IMR-90 (cell line): ENCODE results near the gene TICAM1. TPM values are rescaled to one million over a fixed set of nuclear protein-coding genes. Genes with fewer than 3 reads are reported as not detected.

Experiments
- ATAC-seq: fragments of 200-7000 bp; cut with Tn5 transposase; 2 replicates; pipeline ENCODE4 v1.9.1; 2020; ENCODE audit warnings: low read depth, mild to moderate bottlenecking, moderate library complexity
- BruUV-seq: library from RNA; stranded (reverse); fragments of 400-500 nt; replicated peaks from 2 replicates; lab custom pipeline; 2021; lab: Mats Ljungman, UMichigan
- CTCF ChIA-PET: fragments of 300-600 bp; formaldehyde crosslinking; extraction: SDS; loops from one replicate; lab custom pipeline; 2021; ENCODE audit warnings: antibody characterized with exemption; lab: Yijun Ruan, JAX
- POLR2A ChIA-PET: fragments of 300-600 bp; sonication (Branson Sonifier 250); formaldehyde crosslinking; loops from one replicate; lab custom pipeline; 2022; ENCODE audit warnings: antibody characterized with exemption; ENCODE audit not compliant: unreplicated experiment; lab: Charles Lee
- DNase-seq: peaks from one replicate; pipeline ENCODE4 v3.0.0; 2013
- H2AFZ ChIP-seq: replicated peaks from 2 replicates; pipeline ENCODE3; 2013; ENCODE audit warnings: low read length, mild to moderate bottlenecking; ENCODE audit not compliant: poor library complexity
- H2AK5ac ChIP-seq: 2 replicates; pipeline ENCODE4 v1.6.1; 2013; ENCODE audit warnings: low read depth, low read length, inconsistent platforms
- H2AK9ac ChIP-seq: replicated peaks from 2 replicates; pipeline ENCODE3; 2013; ENCODE audit warnings: mild to moderate bottlenecking, low read depth, low read length, moderate library complexity; ENCODE audit not compliant: poor library complexity
- H2BK120ac ChIP-seq: 2 replicates; pipeline ENCODE4 v1.6.1; 2013; ENCODE audit warnings: low read depth, low read length, inconsistent platforms
- H2BK15ac ChIP-seq: 3 replicates; pipeline ENCODE4 v1.6.1; 2013; ENCODE audit warnings: low read depth, low read length, inconsistent platforms
- H2BK20ac ChIP-seq: 2 replicates; pipeline ENCODE4 v1.6.1; 2013; ENCODE audit warnings: low read depth, mild to moderate bottlenecking, inconsistent platforms, low read length, moderate library complexity
- H2BK5ac ChIP-seq: 2 replicates; pipeline ENCODE4 v1.6.1; 2013; ENCODE audit warnings: mild to moderate bottlenecking, low read depth, low read length, inconsistent platforms; ENCODE audit not compliant: poor library complexity, severe bottlenecking
- H3K14ac ChIP-seq: replicated peaks from 2 replicates; pipeline ENCODE4 v1.6.1; 2013; ENCODE audit warnings: low read depth, low read length, inconsistent platforms
- H3K18ac ChIP-seq: 2 replicates; pipeline ENCODE4 v1.6.1; 2013; ENCODE audit warnings: low read depth, low read length, control low read depth
- H3K23ac ChIP-seq: 2 replicates; pipeline ENCODE4 v1.6.1; 2013; ENCODE audit warnings: low read depth, low read length, inconsistent platforms
- H3K27ac ChIP-seq: 2 replicates; pipeline ENCODE4 v1.5.1; 2013; ENCODE audit warnings: mild to moderate bottlenecking, control low read depth, low read length; ENCODE audit not compliant: insufficient read depth
- H3K27me3 ChIP-seq: 2 replicates; pipeline ENCODE4 v1.6.1; 2013; ENCODE audit warnings: low read length; ENCODE audit not compliant: control insufficient read depth, insufficient read depth
- H3K36me3 ChIP-seq: 2 replicates; pipeline ENCODE4 v1.6.1; 2013; ENCODE audit warnings: low read length, mixed read lengths; ENCODE audit not compliant: control insufficient read depth, insufficient read depth
- H3K4ac ChIP-seq: 2 replicates; pipeline ENCODE4 v1.6.1; 2013; ENCODE audit warnings: low read depth, low read length, inconsistent platforms
- H3K4me1 ChIP-seq: 2 replicates; pipeline ENCODE4 v1.6.1; 2013; ENCODE audit warnings: low read length, mixed read lengths; ENCODE audit not compliant: control insufficient read depth, insufficient read depth
- H3K4me2 ChIP-seq: 2 replicates; pipeline ENCODE4 v1.6.1; 2013; ENCODE audit warnings: low read depth, mild to moderate bottlenecking, control low read depth, low read length, moderate library complexity
- H3K4me3 ChIP-seq: 2 replicates; pipeline ENCODE4 v1.5.1; 2013; ENCODE audit warnings: low read depth, mild to moderate bottlenecking, control low read depth, low read length, moderate library complexity; ENCODE audit not compliant: insufficient read depth
- H3K56ac ChIP-seq: 2 replicates; pipeline ENCODE4 v1.6.1; 2013; ENCODE audit warnings: low read length, inconsistent platforms; ENCODE audit not compliant: insufficient read depth; ENCODE audit errors: extremely low read depth
- H3K79me1 ChIP-seq, 2 experiments: 2 replicates each; pipeline ENCODE4 v1.6.1; 2013; ENCODE audit warnings: low read length in 2 of 2, inconsistent platforms in 1 of 2, low read depth in 1 of 2
- H3K9ac ChIP-seq: 2 replicates; pipeline ENCODE4 v1.6.1; 2013; ENCODE audit warnings: low read depth, low read length, control low read depth
- H3K9me1 ChIP-seq: 2 replicates; pipeline ENCODE4 v1.6.1; 2013; ENCODE audit warnings: low read length, inconsistent platforms; ENCODE audit not compliant: insufficient read depth
- H3K9me3 ChIP-seq: 2 replicates; pipeline ENCODE4 v1.6.1; 2013; ENCODE audit warnings: low read length; ENCODE audit not compliant: control insufficient read depth, insufficient read depth
- H4K20me1 ChIP-seq: 2 replicates; pipeline ENCODE4 v1.6.1; 2013; ENCODE audit warnings: low read length, inconsistent platforms; ENCODE audit not compliant: insufficient read depth
- H4K5ac ChIP-seq: 2 replicates; pipeline ENCODE4 v1.6.1; 2013; ENCODE audit warnings: mild to moderate bottlenecking, low read depth, low read length, control low read depth
- H4K8ac ChIP-seq, 2 experiments: 2 replicates each; pipeline ENCODE4 v1.6.1; 2013; ENCODE audit warnings: low read depth in 2 of 2, low read length in 2 of 2, control low read depth in 1 of 2, inconsistent platforms in 1 of 2
- H4K91ac ChIP-seq: 2 replicates; pipeline ENCODE4 v1.6.1; 2013; ENCODE audit warnings: low read depth, low read length, inconsistent platforms; ENCODE audit not compliant: insufficient read depth
- CEBPB ChIP-seq: IDR thresholded peaks from 2 replicates; pipeline ENCODE4 v1.6.1; 2012; ENCODE audit warnings: low read depth, low read length, improper control_type of control experiment
- CHD1 ChIP-seq: IDR thresholded peaks from 2 replicates; pipeline ENCODE4 v1.6.1; 2012; ENCODE audit warnings: low read depth, low read length, improper control_type of control experiment
- CTCF ChIP-seq: conservative IDR thresholded peaks from 2 replicates; pipeline ENCODE4 v1.5.1; 2012; ENCODE audit warnings: mild to moderate bottlenecking, low read depth, low read length, improper control_type of control experiment
- ELK1 ChIP-seq: fragments of 150-350 bp; IDR thresholded peaks from 2 replicates; pipeline ENCODE4 v1.6.1; 2016; ENCODE audit warnings: low read depth, mild to moderate bottlenecking, low read length, moderate library complexity, borderline replicate concordance
- MAFK ChIP-seq: IDR thresholded peaks from 2 replicates; pipeline ENCODE4 v1.6.1; 2012; ENCODE audit warnings: low read depth, low read length, improper control_type of control experiment
- MAZ ChIP-seq: IDR thresholded peaks from 2 replicates; pipeline ENCODE4 v1.6.1; 2012; ENCODE audit warnings: low read depth, mild to moderate bottlenecking, low read length, improper control_type of control experiment, moderate library complexity, borderline replicate concordance
- MXI1 ChIP-seq: IDR thresholded peaks from 2 replicates; pipeline ENCODE4 v1.6.1; 2012; ENCODE audit warnings: low read depth, mild to moderate bottlenecking, low read length, moderate library complexity, borderline replicate concordance
- NFE2L2 ChIP-seq: fragments of 150-350 bp; IDR thresholded peaks from 2 replicates; pipeline ENCODE4 v1.6.1; 2016; ENCODE audit warnings: low read depth, mild to moderate bottlenecking, low read length
- POLR2A ChIP-seq: IDR thresholded peaks from 2 replicates; pipeline ENCODE4 v1.6.1; 2012; ENCODE audit warnings: mild to moderate bottlenecking, low read depth, low read length
- RCOR1 ChIP-seq: IDR thresholded peaks from 2 replicates; pipeline ENCODE4 v1.6.1; 2012; ENCODE audit warnings: mild to moderate bottlenecking, low read length, improper control_type of control experiment; ENCODE audit not compliant: insufficient replicate concordance
- RFX5 ChIP-seq: IDR thresholded peaks from 2 replicates; pipeline ENCODE4 v1.8.0; 2012; ENCODE audit warnings: low read depth, mild to moderate bottlenecking, low read length, moderate library complexity
- WGBS, 2 experiments: methylation state at CpG; one replicate each; pipeline versions ENCODE4 v1.1.5 to v1.1.7; 2013; ENCODE audit warnings: missing lambda C conversion rate in 2 of 2; ENCODE audit not compliant: insufficient read length in 1 of 2; ENCODE audit errors: extremely low coverage in 2 of 2; 5-methylcytosine and 5-hydroxymethylcytosine counted together
- dilution Hi-C: fragments of 300-500 bp; cut with HindIII; formaldehyde crosslinking; loops from one replicate; pipeline ENCODE4 v1.14.3; 2018; ENCODE audit warnings: low sequenced_read_pairs; ENCODE audit not compliant: unreplicated experiment
- in situ Hi-C: fragments of 300-500 bp; cut with MboI; formaldehyde crosslinking; loops from 3 replicates; pipeline ENCODE4 v1.14.3; 2019; ENCODE audit warnings: low sequenced_read_pairs, inconsistent platforms, mixed read lengths
- intact Hi-C: fragments of 100-400 bp; cut with micrococcal nuclease; formaldehyde crosslinking; loops from 2 replicates; pipeline ENCODE4 v1.10.0; 2022
- polyA plus RNA-seq, 3 experiments: library from polyadenylated mRNA; depleted of rRNA; stranded (reverse); fragments of >200 nt; gene quantifications; 2 replicates each; pipeline ENCODE4 v1.2.3, GENCODE V29; 2012; ENCODE audit warnings: low replicate concordance in 1 of 3
- total RNA-seq: library from RNA; depleted of rRNA; stranded (reverse); fragments of >200 nt; gene quantifications from 2 replicates; pipeline ENCODE4 v1.2.3, GENCODE V29; 2012

The TICAM1 gene
- total and polyA plus RNA-seq, 2 of the 4 experiments (the other 2 are of a cell fraction), result 0.90 to 9.2 TPM

GRCh38 chr19:4844348-4845179 is 13.1 kb upstream of the TICAM1 start:
- Histone ChIP-seq H3K9ac (no peak overlapping the region), H3K4me1 (peaks cover 6% of the 10 kb centered on the region), H4K5ac (no peak overlapping the region), H3K36me3 (peaks cover 61% of the 10 kb centered on the region), H3K56ac (no peak overlapping the region), H4K20me1 (peaks cover 16% of the 10 kb centered on the region; the same call in 1 of the 2 replicates), H2AFZ (no peak overlapping the region), H3K14ac (peak overlapping the region; percentile 15), H3K4ac (peak overlapping the region; percentile 71), H3K9me3 (no peaks in the 10 kb centered on the region), H3K9me1 (peaks cover 10% of the 10 kb centered on the region), H2BK15ac (no peak overlapping the region), H2AK5ac (peak overlapping the region; percentile 84; the same call in 1 of the 2 replicates), H2BK5ac (peak overlapping the region; percentile 31), H4K8ac (peak overlapping the region in 1 of 2 experiments; percentile 23; a peak in 1 of 4 replicates), H2BK20ac (no peak overlapping the region), H3K4me2 (no peak overlapping the region), H3K79me1 (peaks cover 20 to 50% of the 10 kb centered on the region in 2 experiments), H3K23ac (peak overlapping the region; percentile 83; the same call in 1 of the 2 replicates), H3K4me3 (no peak overlapping the region), H2BK120ac (peak overlapping the region; percentile 30; the same call in 1 of the 2 replicates), H4K91ac (no peak overlapping the region), H3K27me3 (no peaks in the 10 kb centered on the region), H2AK9ac (no peak overlapping the region), H3K27ac (peak overlapping the region; percentile 12; the same call in 1 of the 2 replicates), H3K18ac (no peak overlapping the region)
- BruUV-seq, result no TSS peak
- TF ChIP-seq CTCF (no peak), NFE2L2 (no peak), MXI1 (no peak), MAFK (no peak), CEBPB (no peak), POLR2A (no peak), RFX5 (no peak), ELK1 (no peak), RCOR1 (no peak), CHD1 (no peak), MAZ (no peak)
- ATAC-seq (no peak), DNase-seq (peak; percentile 25)
- CTCF ChIA-PET, result interaction anchor here (2.3 kb wide), 1 partner anchor 35 kb away, joined by 10 read pairs; no protein-coding TSS in a partner anchor
- intact Hi-C loops (no loop called here), in situ Hi-C loops (no loop called here), dilution Hi-C loops (no loop called here)
- 100% methylated on average over 1 of the region's 10 CpGs; no CpG with 5 or more reads in 1 of the 2 experiments for WGBS, 2 experiments
- POLR2A ChIA-PET, result no interaction called here
